Psoas muscle (tissue), 8 donors: ENCODE measurements around the gene GCLM. TPM values are rescaled to one million over a fixed set of nuclear protein-coding genes. Genes with fewer than 3 reads are reported as not detected.
A peak's percentile ranks its signal among the peaks of the same experiment; 100 is the strongest.

Source experiments
- ATAC-seq, 4 donors: fragments of 200-7000 bp; cut with Tn5 transposase; one replicate each; pipeline ENCODE4 v1.9.1; 2020; ENCODE audit warnings: moderate library complexity in 3 of 4, mild to moderate bottlenecking in 2 of 4
- DNase-seq, 2 donors: peaks; one replicate each; pipeline ENCODE4 v3.0.0-alpha.2; 2020
- H3K27ac ChIP-seq: fragments of 200-600 bp; one replicate; pipeline ENCODE4 v1.8.0; 2022
- H3K27me3 ChIP-seq, 3 donors: fragments of 200-600 bp in 1 of 3; one replicate each; pipeline versions ENCODE4 v1.6.1 to v1.8.0; 2013 to 2022; ENCODE audit warnings: low read length in 2 of 3, mild to moderate bottlenecking in 2 of 3, moderate library complexity in 1 of 3; ENCODE audit not compliant: insufficient read depth in 3 of 3
- H3K36me3 ChIP-seq, 2 donors: fragments of 200-600 bp in 1 of 2; one replicate each; pipeline versions ENCODE4 v1.6.1 to v1.8.0; 2013 to 2022; ENCODE audit warnings: low read depth in 1 of 2, mild to moderate bottlenecking in 1 of 2, moderate library complexity in 1 of 2; ENCODE audit not compliant: insufficient read depth in 1 of 2
- H3K4me1 ChIP-seq: fragments of 200-600 bp; one replicate; pipeline ENCODE4 v1.8.0; 2022
- H3K4me3 ChIP-seq: fragments of 200-600 bp; one replicate; pipeline ENCODE4 v1.8.0; 2022; ENCODE audit warnings: mild to moderate bottlenecking
- H3K9me3 ChIP-seq: fragments of 200-600 bp; one replicate; pipeline ENCODE4 v1.8.0; 2022
- CTCF ChIP-seq: fragments of 200-600 bp; IDR thresholded peaks from one replicate; pipeline ENCODE4 v1.8.0; 2022; ENCODE audit warnings: antibody characterized with exemption
- WGBS, 3 donors: extraction: QIAGEN DNeasy Blood & Tissue Kit; methylation state at CpG; one replicate each; pipeline versions ENCODE4 v1.1.6 to v1.1.7; 2013; 5-methylcytosine and 5-hydroxymethylcytosine counted together
- intact Hi-C, 2 donors: fragments of 100-400 bp; cut with DNase I; formaldehyde crosslinking; loops; one replicate each; pipeline versions ENCODE4 v1.11.0 to v1.14.2; 2022
- polyA plus RNA-seq, 3 donors: library from polyadenylated mRNA; stranded (reverse); fragments of 200-250 nt; gene quantifications; one replicate each; pipeline ENCODE4 v1.2.3, GENCODE V29; 2013
- total RNA-seq, 4 donors: library from RNA; stranded (reverse); fragmentation: NEBNext Ultra II Directional in 2 of 4; extraction: Animal tissue kit (Norgen Biotek cat#: 25700) in 2 of 4; gene quantifications; one replicate each; pipeline versions ENCODE4 v1.2.1 to v1.2.4, GENCODE V29; 2021 to 2023
- donor health status: healthy with polysubstance abuse.
- donor health status: DM: no; HTN: no; CAD: no; lungs with moderate emphysema.
- donor health status: Bipolar disorder and iron deficiency.
- donor health status: healthy.
- donor health status: DM: yes; HTN: yes; CAD: no.
- donor health status: DM: no; HTN: no; CAD: no.
- donor health status: DM: no; HTN: no; CAD: no.
- donor health status: DM: yes; HTN: yes; CAD: no.

Gene GCLM
- total and polyA plus RNA-seq, 7 donors, result 22.8 to 63.9 (median 40.2) TPM

GRCh38 chr1:93910305-93910704 is 1.1 kb upstream of the GCLM start:
- peak overlapping the region; percentile 82 for H3K27ac ChIP-seq
- H3K9me3 ChIP-seq, result peaks cover 3% of the 10 kb centered on the region
- no peak for TF ChIP-seq CTCF
- ATAC-seq (no peak), DNase-seq (no peak)
- H3K4me3 ChIP-seq, result peak overlapping the region; percentile 83
- WGBS, 3 donors, result 92 to 95% (median 93%) methylated on average over 4 of the region's 4 CpGs
- H3K36me3 ChIP-seq, result no peaks in the 10 kb centered on the region
- intact Hi-C loops, result no loop called here
- no peaks in the 10 kb centered on the region for H3K27me3 ChIP-seq
- H3K4me1 ChIP-seq, result peaks cover 25% of the 10 kb centered on the region

GRCh38 chr1:93908394-93909145 is 660 bp downstream of the GCLM start:
- H3K4me3 ChIP-seq, result peak overlapping the region; percentile 83
- H3K4me1 ChIP-seq, result peaks cover 39% of the 10 kb centered on the region
- ATAC-seq (peak; percentile 34 to 41 (median 38)), DNase-seq (peak; percentile 44 to 61)
- peak overlapping the region; percentile 82 for H3K27ac ChIP-seq
- TF ChIP-seq CTCF, result no peak
- H3K27me3 ChIP-seq, result no peaks in the 10 kb centered on the region
- peaks cover 3% of the 10 kb centered on the region for H3K9me3 ChIP-seq
- 0 to 2% (median 1%) methylated on average over 32 to 49 of the region's 49 CpGs for WGBS, 3 donors
- intact Hi-C loops, result loop anchor here in 1 of 2 donors (5.0 kb wide), 1 partner anchor 59 kb away; no protein-coding TSS in a partner anchor
- H3K36me3 ChIP-seq, result peaks cover 0 to 6% of the 10 kb centered on the region in 2 donors

- Histone ChIP-seq H3K9me3 (peaks cover 3% of the 10 kb centered on the region), H3K27ac (no peak overlapping the region), H3K4me1 (peaks cover 39% of the 10 kb centered on the region), H3K36me3 (peaks cover 0 to 7% of the 10 kb centered on the region in 2 donors), H3K4me3 (peak overlapping the region; percentile 83), H3K27me3 (no peaks in the 10 kb centered on the region)
- ATAC-seq, result no peak
- TF ChIP-seq CTCF, result no peak
- 40 to 44% (median 41%) methylated on average over 3 of the region's 3 CpGs for WGBS, 3 donors
- peak in 1 of 2 donors; percentile 21 for DNase-seq
- intact Hi-C loops, result loop anchor here in 1 of 2 donors (5.0 kb wide), 1 partner anchor 60 kb away; no protein-coding TSS in a partner anchor
Measured at GRCh38 chr1:93907718-93908117, 1.5 kb downstream of the GCLM start.

GRCh38 chr1:93906480-93906879 is 2.8 kb downstream of the GCLM start:
- WGBS, 3 donors, result 94 to 97% (median 96%) methylated on average over 3 of the region's 3 CpGs
- Histone ChIP-seq H3K36me3 (peaks cover 0 to 10% of the 10 kb centered on the region in 2 donors), H3K9me3 (peaks cover 3% of the 10 kb centered on the region), H3K4me1 (peaks cover 39% of the 10 kb centered on the region), H3K4me3 (no peak overlapping the region), H3K27ac (no peak overlapping the region), H3K27me3 (no peaks in the 10 kb centered on the region)
- ATAC-seq, result no peak
- no peak for DNase-seq
- no peak for TF ChIP-seq CTCF
- intact Hi-C loops, result loop anchor here in 1 of 2 donors (5.0 kb wide), 1 partner anchor 61 kb away; no protein-coding TSS in a partner anchor
